WTC11 (cell line): Measurements from ENCODE around the gene OIP5.

Source experiments
- AFF4 ChIP-seq: sonication (generic); formaldehyde crosslinking; IDR thresholded peaks from 2 replicates; pipeline ENCODE4 v1.8.1; 2023; ENCODE audit warnings: mild to moderate bottlenecking, missing genetic modification reagents, borderline replicate concordance
- CTCF ChIP-seq: fragments of 200-600 bp; IDR thresholded peaks from 2 replicates; pipeline ENCODE4 v1.8.0; 2022; ENCODE audit warnings: antibody characterized with exemption
- FOXJ3 ChIP-seq: sonication (generic); formaldehyde crosslinking; IDR thresholded peaks from 2 replicates; pipeline ENCODE4 v1.9.0; 2021; ENCODE audit warnings: missing genetic modification reagents, mild to moderate bottlenecking, borderline replicate concordance
- HMGXB4 ChIP-seq: sonication (generic); formaldehyde crosslinking; IDR thresholded peaks from 2 replicates; pipeline ENCODE4 v1.8.1; 2023; ENCODE audit warnings: mild to moderate bottlenecking, moderate library complexity, missing genetic modification reagents
- MAX ChIP-seq: sonication (generic); formaldehyde crosslinking; IDR thresholded peaks from 2 replicates; pipeline ENCODE4 v1.8.0; 2022; ENCODE audit warnings: mild to moderate bottlenecking, missing genetic modification reagents
- NFATC4 ChIP-seq: fragments of 250-450 bp; sonication (Bioruptor Pico); IDR thresholded peaks from 2 replicates; pipeline ENCODE4 v1.9.0; 2021; ENCODE audit warnings: mild to moderate bottlenecking
- NR3C1 ChIP-seq: sonication (generic); formaldehyde crosslinking; conservative IDR thresholded peaks from 2 replicates; pipeline ENCODE4 v1.8.1; 2023; ENCODE audit warnings: low read depth, mild to moderate bottlenecking, missing genetic modification reagents
- PREB ChIP-seq: sonication (generic); formaldehyde crosslinking; IDR thresholded peaks from 2 replicates; pipeline ENCODE4 v1.8.1; 2022; ENCODE audit warnings: mild to moderate bottlenecking, missing genetic modification reagents, moderate library complexity, borderline replicate concordance
- SMAD4 ChIP-seq: sonication (generic); formaldehyde crosslinking; IDR thresholded peaks from 2 replicates; pipeline ENCODE4 v1.8.0; 2022; ENCODE audit warnings: mild to moderate bottlenecking, missing genetic modification reagents
- SOX15 ChIP-seq: fragments of 250-450 bp; sonication (Bioruptor Pico); IDR thresholded peaks from 2 replicates; pipeline ENCODE4 v1.9.0; 2021; ENCODE audit warnings: mild to moderate bottlenecking
- STAT6 ChIP-seq: sonication (generic); formaldehyde crosslinking; conservative IDR thresholded peaks from 2 replicates; pipeline ENCODE4 v1.8.1; 2023; ENCODE audit warnings: mild to moderate bottlenecking, low read depth, missing genetic modification reagents, moderate library complexity
- USF2 ChIP-seq: sonication (generic); formaldehyde crosslinking; IDR thresholded peaks from 2 replicates; pipeline ENCODE4 v1.8.1; 2023; ENCODE audit warnings: mild to moderate bottlenecking, missing genetic modification reagents, moderate library complexity
- ZNF121 ChIP-seq: sonication (generic); formaldehyde crosslinking; IDR thresholded peaks from 2 replicates; pipeline ENCODE4 v1.8.0; 2023; ENCODE audit warnings: missing genetic modification reagents
- ZNF263 ChIP-seq: sonication (generic); formaldehyde crosslinking; IDR thresholded peaks from 2 replicates; pipeline ENCODE4 v1.8.1; 2022; ENCODE audit warnings: low read depth, mild to moderate bottlenecking, moderate library complexity, missing genetic modification reagents

GRCh38 chr15:41281236-41281635 lies 51.2 kb downstream of the OIP5 start:
- TF ChIP-seq STAT6 (CRISPR knock-in tag), result no peak
- TF ChIP-seq PREB, result no peak
- TF ChIP-seq CTCF, result no peak
- no peak for TF ChIP-seq AFF4 (CRISPR knock-in tag)
- no peak for TF ChIP-seq USF2
- TF ChIP-seq FOXJ3 (CRISPR knock-in tag), result no peak
- TF ChIP-seq ZNF263 (CRISPR knock-in tag), result no peak
- TF ChIP-seq SOX15 (CRISPR knock-in tag), result no peak
- no peak for TF ChIP-seq NR3C1 (CRISPR knock-in tag)
- no peak for TF ChIP-seq HMGXB4 (CRISPR knock-in tag)
- no peak for TF ChIP-seq MAX (CRISPR knock-in tag)
- TF ChIP-seq SMAD4 (CRISPR knock-in tag), result no peak
- TF ChIP-seq NFATC4, result no peak
- no peak for TF ChIP-seq ZNF121 (CRISPR knock-in tag)
